SKM-1 treated with dmso at 0.1 percent for 144 hours (cell line): ENCODE results near the gene GPR32.
"Not testable (repeated sequence)": the region's sequence is repeated elsewhere in the genome, so short reads cannot be mapped to it uniquely, and the experiment has no call there.

ENCODE experiments used
- DNase-seq: peaks from one replicate; lab custom pipeline; 2025; ENCODE audit not compliant: unreplicated experiment; lab: John Stamatoyannopoulos, UW

Gene GPR32

DNA sequence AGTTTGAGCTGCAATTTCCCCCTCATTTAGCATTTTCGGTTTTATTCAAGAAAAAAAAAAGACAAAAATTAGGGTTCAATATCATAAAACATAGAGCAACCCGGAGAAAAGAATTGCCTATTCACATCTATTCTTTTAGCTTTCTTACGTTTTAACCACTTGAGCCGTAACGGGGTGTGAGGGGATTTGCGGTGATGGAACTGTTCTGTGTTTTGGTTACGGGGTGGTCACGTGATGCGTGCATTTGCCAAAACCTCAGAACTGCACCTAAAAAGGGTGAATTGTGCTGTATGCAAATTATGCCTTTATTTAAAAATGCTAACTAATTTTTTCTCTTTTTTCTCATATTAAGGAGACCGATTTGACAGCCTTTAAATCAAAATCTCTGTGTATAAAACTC is 25.0 kb upstream of the GPR32 start:
- DNase-seq: no peak

DNA sequence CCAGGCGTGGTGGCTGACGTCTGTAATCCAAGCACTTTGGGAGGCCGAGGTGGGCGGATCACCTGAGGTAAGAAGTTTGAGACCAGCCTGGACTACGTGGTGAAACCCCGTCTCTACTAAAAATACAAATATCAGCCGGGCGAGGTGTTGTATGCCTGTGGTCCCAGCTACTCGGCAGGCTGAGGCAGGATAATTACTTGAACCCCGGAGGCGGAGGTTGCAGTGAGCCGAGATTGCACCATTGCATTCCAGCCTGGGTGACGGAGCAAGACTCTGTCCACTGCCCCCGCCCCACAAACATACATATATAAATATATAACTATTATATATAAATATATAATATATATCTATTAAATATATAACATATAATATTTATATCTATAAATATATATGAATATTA is 23.1 kb upstream of the GPR32 start:
- DNase-seq: not testable (repeated sequence)

DNA sequence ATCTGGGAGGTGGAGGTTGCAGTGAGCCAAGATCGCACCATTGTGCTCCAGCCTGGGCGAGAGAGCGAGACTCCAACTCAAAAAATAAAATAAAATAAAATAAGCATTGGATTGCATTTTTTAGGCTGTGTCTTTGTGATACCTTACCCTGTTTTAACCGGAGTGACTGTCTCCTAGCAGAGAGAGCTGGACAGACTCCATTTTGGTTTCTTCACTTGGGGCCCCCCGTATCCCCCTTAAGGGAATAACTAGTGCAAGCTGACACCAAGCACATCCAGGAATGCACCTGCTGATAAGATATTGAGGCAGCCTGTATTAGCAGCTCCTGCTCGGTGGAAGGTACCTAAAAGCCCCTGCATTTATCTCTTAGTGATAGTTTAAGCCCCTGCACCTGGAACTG is 20.8 kb upstream of the GPR32 start:
- DNase-seq: no peak

DNA sequence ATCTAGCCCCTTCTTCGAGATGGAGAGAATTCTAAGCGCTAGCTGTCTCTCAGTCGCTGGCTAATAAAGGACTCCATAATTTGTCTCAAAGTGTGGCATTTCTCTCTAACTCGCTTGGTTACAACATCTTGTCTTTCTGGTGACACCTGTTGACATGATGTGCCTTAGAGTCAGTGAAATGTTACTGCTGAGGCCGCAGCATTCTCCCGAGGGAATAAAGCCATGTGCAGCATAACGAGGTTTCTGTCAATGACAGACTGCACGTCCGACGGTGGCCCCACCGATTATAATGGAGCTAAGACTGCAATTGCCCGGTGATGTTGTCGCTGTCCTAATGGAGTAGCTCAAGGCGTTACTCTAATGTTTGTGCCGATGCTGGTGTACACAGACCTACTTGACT is 20.3 kb upstream of the GPR32 start:
- DNase-seq: no peak

DNA sequence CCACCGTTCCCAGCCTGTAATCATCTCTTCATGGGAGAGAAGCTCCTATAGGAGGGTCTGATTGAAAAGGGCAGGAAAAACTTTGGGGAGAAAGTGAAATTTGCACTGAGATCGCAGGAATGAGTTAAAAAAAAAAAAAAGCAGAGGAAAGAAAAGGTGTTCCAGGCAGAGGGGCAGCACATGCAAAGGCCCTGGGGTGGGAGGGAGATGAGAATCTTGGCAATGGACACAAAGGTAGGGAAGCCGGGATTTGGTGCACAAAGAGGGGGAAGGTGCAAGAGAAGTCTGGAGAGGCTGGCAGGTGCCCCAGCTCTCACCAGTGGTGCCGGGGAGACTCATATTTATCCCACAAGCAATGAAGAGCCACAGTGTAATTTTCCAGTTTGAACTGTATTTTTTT is 16.4 kb upstream of the GPR32 start:
- no peak for DNase-seq

DNA sequence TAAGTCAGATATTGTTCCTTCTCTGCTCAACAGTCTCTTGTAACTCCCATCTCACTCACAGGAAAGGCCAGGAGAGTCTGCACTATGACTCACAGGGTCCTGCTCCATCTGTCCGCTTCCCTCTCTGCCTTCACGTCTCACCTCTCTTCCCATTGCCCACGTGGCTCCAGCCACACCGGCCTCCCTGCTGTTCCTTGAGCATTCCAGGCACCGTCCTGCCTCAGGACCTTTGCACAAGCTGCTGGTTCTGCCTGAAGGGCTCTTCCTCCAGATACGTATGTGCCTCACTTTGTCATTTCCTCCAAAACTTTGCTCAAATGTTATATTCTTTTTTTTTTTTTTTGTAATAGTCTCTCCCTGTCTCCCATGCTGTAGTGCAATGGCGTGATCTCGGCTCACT is 14.0 kb upstream of the GPR32 start:
- not testable (repeated sequence) for DNase-seq

DNA sequence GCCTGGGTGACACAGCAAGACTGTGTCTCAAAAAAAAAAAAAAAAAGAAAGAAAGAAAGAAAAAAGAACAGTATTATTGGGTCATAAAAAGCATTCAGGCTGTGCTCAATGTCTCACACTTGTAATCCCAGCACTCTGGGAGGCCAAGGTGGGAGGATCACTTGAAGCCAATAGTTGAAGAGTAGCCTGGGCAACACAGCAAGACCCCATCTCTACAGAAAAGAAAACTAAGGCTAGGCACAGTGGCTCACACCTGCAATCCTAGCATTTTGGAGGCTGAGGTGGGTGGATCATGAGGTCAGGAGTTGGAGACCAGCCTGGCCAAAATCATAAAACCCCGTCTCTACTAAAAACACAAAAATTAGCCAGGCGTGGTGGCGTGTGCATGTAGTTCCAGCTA is 12.6 kb upstream of the GPR32 start:
- DNase-seq: not testable (repeated sequence)

DNA sequence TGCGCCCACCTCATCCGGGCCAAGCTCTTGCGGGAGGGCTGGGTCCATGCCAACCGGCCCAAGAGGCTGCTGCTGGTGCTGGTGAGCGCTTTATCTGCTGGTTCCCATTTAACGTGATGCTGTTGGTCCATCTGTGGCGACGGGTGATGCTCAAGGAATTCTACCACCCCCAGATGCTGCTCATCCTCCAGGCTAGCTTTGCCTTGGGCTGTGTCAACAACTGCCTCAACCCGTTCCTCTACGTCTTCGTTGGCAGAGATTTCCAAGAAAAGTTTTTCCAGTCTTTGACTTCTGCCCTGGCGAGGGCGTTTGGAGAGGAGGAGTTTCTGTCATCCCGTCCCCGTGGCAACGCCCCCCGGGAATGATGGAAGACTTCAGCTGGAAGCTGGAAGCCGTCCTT is 11.2 kb upstream of the GPR32 start:
- DNase-seq: not testable (repeated sequence)

DNA sequence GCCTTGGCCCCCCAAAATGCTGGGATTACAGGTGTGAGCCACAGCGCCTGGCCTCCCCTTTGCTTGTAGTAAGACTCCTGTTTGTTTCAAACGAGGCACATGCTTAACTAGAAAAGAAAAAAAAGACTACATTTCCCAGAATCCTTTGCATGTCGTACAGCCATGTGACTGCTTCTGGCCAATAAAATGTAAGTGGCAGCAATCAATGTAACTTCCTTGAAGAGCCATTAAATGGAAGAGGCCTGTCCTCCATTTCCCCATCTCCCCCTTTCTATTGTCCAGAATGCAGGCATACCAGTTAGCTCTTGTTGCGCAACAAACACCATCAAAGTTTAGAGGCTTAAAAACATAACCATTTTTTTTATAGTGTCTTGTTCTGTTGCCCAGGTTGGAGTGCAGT is 10.4 kb upstream of the GPR32 start:
- peak; percentile 6 for DNase-seq

DNA sequence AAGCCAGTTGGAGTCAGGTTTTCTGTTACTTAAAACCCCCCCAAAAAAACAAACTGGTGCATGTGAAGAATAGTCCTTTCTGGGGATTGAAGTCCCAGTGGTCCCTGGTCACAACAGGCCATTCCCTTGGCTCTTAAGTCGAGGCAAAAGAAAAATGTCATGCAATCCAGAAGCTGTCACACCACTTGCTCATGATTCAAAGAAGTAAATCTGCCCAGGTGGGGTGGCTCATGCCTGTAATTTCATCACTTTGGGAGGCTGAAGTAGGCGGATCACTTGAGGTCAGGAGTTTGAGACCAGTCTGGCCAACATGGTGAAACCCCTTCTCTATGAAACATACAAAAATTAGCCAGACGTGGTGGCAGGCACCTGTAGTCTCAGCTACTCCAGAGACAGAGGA is 8.8 kb upstream of the GPR32 start:
- DNase-seq: not testable (repeated sequence)

DNA sequence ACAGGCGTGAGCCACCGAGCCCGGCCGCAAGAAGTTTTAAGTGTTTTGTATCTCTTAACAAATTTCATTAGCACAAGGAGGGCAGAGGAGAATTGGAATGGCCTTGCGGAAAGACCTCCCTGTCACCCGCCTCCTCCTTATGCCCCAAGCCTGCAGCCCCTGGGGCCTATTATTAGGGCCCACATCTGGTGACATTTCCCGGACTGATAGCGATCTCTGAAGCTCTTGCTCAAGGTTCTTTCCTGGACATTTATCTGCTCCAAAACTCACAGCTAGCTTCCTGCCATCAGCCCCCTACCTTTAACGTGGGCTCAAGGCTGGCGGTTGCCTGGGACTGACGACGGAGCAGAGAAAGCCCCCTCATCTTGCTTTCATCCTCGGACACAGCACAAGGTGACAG is 6.7 kb upstream of the GPR32 start:
- not testable (repeated sequence) for DNase-seq

DNA sequence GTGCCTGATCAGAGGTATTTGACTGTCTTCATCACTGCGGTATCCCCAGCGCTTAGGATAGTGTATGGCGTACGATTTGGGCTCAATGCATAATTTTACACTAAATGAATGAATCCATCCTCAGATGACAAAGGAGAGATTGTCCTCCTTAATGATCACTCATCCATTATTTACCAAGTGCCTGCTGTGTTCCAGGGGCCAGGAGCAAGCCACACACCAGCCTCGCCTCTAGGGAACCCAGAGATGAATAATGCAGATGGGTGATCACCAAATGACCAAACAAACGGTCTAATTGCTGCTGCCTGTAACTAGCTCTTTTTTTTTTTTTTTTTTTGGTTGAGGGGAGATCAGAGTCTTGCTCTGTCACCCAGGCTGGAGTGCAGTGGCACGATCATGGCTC is 5.9 kb upstream of the GPR32 start:
- DNase-seq: no peak

DNA sequence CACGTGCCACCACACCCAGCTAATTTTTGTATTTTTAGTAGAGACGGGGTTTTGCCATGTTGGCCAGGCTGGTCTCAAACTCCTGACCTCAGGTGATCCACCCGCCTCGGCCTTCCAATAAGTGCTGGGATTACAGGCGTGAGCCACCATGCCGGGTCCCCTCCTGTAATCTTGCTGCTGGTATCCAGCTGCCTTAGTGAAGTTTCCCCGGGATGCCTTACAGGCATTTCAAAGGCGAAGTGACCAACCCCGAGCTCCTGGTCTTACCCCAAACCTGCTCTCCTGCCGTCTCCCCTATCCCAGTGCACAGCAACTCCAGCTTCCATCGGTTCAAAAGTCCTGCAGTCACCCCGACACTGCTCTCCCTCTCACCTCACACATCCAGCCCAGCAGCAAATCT is 3.5 kb upstream of the GPR32 start:
- not testable (repeated sequence) for DNase-seq

DNA sequence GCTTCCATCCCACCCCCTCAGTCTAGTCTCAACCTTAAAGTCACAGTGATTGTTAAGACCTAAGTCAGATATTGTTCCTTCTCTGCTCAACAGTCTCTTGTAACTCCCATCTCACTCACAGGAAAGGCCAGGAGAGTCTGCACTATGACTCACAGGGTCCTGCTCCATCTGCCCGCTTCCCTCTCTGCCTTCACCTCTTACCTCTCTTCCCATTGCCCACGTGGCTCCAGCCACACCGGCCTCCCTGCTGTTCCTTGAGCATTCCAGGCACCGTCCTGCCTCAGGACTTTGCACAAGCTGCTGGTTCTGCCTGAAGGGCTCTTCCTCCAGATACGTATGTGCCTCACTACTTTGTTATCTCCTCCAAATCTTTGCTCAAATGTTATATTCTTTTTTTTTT is 3.0 kb upstream of the GPR32 start:
- DNase-seq: not testable (repeated sequence)

DNA sequence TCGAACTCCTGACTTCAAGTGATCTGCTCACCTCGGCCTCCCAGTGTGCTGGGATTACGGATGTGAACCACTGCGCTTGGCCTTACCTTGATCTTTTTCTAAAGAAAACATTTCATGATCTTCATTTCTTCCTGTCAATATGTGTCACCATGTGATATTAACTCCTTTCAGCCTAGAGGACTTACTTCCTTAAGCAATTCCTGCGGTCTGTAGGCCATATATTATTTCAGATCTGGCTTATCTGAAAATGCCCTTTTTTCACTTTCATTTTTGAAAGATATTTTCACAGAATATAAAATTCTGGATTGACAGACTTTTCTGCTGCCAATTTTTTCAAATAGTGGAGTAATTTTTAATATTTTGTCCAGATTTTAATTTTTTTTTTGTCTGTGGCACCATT is 2.0 kb upstream of the GPR32 start:
- DNase-seq: no peak

DNA sequence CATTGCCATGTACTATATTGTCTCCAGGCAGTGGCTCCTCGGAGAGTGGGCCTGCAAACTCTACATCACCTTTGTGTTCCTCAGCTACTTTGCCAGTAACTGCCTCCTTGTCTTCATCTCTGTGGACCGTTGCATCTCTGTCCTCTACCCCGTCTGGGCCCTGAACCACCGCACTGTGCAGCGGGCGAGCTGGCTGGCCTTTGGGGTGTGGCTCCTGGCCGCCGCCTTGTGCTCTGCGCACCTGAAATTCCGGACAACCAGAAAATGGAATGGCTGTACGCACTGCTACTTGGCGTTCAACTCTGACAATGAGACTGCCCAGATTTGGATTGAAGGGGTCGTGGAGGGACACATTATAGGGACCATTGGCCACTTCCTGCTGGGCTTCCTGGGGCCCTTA is 624 bp downstream of the GPR32 start:
- DNase-seq: no peak

DNA sequence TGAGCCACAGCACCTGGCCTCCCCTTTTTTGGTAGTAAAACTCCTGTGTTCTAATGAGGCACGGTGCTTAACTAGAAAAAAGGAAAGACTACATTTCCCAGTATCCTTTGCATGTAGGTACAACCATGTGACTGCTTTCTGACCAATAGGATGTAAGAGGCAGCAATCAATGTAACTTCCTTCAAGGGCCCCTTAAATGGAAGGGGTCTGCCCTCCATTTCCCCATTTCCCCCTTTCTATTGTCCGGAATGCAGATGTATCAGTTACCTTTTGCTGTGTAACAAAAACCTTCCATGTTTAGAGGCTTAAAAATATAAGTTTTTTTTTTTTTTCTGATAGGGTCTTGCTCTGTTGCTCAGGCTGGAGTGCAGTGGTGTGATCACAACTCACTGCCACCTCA is 2.2 kb downstream of the GPR32 start:
- peak; percentile 31 for DNase-seq

DNA sequence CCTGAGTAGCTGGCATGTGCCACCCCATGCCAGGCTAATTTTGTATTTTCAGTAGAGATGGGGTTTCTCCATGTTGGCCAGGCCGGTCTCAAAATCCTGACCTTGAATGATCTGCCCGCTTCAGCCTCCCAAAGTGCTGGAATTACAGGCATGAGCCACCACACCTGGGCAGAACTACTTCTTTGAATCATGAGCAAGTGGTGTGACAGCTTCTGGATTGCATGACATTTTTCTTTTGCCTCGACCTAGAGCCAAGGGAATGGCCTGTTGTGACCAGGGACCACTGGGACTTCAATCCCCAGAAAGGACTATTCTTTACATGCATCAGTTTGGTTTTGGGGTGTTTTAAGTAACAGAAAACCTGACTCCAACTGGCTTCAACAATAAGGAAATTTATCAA is 2.6 kb downstream of the GPR32 start:
- DNase-seq: not testable (repeated sequence)

DNA sequence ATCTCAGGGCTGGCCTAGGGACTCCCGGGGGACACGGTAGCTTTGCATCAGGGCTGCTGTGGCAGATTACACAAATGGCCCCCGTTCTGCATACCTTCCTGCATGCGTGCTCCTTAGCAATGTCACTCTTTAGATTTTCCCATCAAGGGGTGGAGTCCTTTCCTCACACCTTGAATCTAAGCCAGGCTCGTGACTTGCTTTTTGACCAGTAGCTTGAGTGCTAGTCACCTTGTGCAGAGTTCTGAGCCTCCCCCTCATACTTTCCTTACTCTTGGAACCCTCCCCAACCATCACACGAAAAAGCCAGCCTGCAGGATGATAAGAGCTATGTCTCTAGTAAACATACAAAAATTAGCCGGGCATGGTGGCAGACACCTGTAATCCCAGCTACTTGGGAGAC is 3.2 kb downstream of the GPR32 start:
- DNase-seq: not testable (repeated sequence)

DNA sequence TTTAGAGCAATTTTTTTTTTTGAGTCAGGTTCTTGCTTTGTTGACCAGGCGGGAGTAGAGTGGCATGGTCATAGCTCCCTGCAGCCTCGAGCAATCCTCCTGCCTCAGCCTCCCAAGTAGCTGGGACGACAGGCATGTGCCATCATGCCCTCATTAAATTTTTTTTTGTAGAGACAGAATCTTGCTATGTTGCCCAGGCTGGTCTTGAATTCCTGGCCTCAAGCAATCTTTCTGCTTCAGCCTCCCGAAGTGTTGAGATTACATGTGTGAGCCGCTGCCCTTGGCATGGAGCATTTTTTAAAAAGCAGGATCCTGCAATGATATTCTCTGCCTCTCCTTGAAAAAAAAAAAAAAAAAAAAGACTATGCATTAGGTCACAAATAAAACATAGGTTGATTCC is 5.9 kb downstream of the GPR32 start:
- no peak for DNase-seq

DNA sequence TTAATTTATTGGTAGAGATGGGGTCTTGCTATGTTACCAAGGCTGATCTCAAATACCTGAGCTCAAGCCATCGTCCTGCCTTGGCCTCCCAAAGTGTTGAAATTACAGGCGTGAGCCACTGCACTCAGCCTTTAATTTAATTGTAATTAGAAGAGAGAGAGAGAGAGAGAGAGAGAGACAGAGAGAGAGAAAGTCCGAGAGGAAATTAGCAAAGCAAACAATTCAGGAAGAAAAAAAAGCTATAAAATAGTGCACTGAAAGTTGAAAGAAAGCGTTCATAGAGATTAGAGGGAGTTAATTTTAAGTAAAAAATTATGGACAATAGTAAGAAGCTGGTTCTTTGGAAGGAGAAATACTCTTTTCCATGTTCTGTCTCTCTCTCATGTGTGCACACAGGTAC is 7.0 kb downstream of the GPR32 start:
- DNase-seq: no peak

DNA sequence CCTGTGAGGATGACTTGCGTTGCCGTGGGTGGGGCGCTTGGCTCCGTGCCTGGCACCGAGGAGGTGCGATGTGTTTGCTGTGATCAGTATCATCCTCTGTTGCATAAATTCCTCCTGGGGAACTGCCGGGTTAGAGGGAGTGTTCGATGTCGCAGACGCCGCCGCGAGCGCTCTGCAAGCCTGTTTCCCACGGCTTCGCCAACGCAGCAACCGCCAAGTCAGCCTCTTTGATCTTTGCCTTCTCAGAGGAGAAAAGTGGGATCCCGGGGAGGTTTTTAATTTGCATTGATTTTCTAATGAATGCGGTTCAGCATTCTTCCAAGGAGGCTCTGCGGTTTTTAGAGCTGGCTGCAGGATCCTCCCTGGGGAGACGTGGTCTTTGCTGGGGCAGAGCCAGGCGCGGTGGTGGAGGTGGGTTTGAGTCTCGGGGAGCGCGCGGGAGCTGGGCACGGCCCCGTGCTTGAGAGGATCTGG is 7.6 kb downstream of the GPR32 start:
- no peak for DNase-seq

DNA sequence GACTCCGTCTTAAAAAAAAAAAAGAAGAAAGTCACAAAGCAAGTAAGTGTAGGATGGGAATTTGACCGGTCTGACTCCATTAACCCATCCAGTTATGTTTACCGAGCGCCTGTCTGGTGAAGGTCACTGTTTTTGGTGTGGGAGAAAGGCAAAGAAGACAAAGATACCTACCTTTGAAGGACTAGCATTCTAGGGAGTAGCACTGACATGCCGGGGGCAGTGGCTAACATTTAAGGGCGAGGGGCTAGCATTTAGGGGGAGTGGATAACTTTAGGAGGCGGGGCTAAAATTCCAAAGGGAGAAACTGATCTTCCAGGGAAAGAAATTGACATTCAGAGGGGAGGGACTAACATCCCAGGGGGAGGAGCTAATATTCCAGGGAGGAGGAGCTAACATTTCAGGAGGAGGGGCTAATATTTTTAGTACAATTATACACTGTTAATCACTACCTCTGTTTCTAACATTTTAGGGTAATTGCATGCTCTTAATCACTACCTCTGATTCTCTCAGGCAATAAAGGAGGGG is 8.7 kb downstream of the GPR32 start:
- DNase-seq: no peak
